ENCODE measurements around the gene CACNA1A. TPM values are rescaled to one million over a fixed set of nuclear protein-coding genes. Genes with fewer than 3 reads are reported as not detected.
"Not testable (repeated sequence)": the region's sequence is repeated elsewhere in the genome, so short reads cannot be mapped to it uniquely, and the experiment has no call there.

Gene CACNA1A
- total RNA-seq, 2 donors from 2014 or later = 0.27 to 2.3 TPM

GRCh38 chr19:13428352-13428751 lies 77.9 kb downstream of the CACNA1A start:
- H3K36me3 ChIP-seq = no peaks in the 10 kb centered on the region
- H3K4me1 ChIP-seq (ENCODE audit: control insufficient read depth in 1 of 2, low read depth in 2 of 2) = no peaks in the 10 kb centered on the region
- no peak overlapping the region for H3K4me3 ChIP-seq
- no peak overlapping the region for H3K27ac ChIP-seq
- no peaks in the 10 kb centered on the region for H3K27me3 ChIP-seq (replicated peaks; ENCODE audit: insufficient read depth)
- H3K9me3 ChIP-seq = no peaks in the 10 kb centered on the region
- DNase-seq (ENCODE audit: low spot score) (no peak), ATAC-seq (ENCODE audit: insufficient number of reproducible peaks, low FRiP score, low read depth) (no peak)
- no peak for TF ChIP-seq CTCF (IDR thresholded peaks at IDR 0.05)

DNA sequence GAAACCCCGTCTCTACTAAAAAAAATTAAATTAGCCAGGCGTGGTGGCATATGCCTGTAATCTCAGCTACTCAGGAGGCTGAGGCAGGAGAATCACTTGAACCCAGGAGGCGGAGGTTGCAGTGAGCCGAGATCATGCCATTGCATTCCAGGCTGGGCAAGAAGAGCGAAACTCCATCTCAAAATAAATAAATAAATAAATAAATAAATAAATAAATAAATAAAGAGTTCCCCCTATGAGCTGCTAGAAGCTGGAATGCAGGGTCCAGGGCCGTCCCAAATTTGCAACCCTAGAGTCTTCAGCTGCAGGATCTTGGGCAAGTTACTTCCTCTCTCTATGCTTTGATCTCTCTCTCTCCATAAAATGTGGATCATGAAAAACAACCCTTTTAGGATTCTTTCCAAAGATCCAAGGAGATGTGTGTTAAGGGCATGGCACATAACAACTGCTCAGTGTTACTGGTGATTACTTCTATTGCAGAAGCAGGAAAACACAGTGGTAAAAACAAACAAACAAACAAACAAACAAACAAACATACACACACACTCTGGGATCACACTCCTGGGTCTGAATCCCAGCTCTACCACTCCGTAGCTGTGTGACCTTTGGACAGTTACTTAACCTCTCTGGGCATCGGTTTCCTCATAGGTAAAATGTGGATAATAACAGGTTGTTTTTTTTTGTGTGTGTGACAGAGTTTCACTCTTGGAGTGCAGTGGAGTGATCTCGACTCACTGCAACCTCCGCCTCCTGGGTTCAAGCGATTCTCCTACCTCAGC lies 78.8 kb downstream of the CACNA1A start:
- no peak for TF ChIP-seq CTCF (IDR thresholded peaks at IDR 0.05)

DNA sequence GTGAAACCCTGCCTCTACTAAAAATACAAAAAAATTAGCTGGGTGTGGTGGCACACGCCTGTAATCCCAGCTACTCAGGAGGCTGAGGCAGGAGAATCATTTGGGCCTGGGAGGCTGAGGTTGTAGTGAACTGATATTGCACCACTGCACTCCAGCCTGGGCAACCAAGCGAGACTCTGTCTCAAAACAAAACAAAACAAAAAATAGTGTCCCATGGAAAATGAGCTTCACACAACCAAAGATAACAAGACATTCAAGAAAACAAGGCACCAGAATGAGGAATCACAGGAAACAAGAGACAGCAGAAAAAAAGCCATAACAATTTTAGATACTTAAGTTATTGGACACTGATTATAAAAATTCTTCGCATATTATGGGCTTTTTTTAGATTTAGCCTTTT lies 80.4 kb downstream of the CACNA1A start:
- not testable (repeated sequence) for H3K4me1 ChIP-seq (ENCODE audit: control insufficient read depth in 1 of 2, low read depth in 2 of 2); H3K9me3 ChIP-seq; H3K36me3 ChIP-seq; H3K27ac ChIP-seq; H3K27me3 ChIP-seq (replicated peaks; ENCODE audit: insufficient read depth); H3K4me3 ChIP-seq; DNase-seq (ENCODE audit: low spot score); ATAC-seq (ENCODE audit: insufficient number of reproducible peaks, low FRiP score, low read depth)

More for the DNA sequence above, 78.8 kb downstream of the CACNA1A start:
- Histone ChIP-seq H3K27me3 (replicated peaks; ENCODE audit: insufficient read depth) (no peaks in the 10 kb centered on the region), H3K9me3 (no peaks in the 10 kb centered on the region), H3K36me3 (no peaks in the 10 kb centered on the region), H3K27ac (no peak overlapping the region), H3K4me1 (ENCODE audit: control insufficient read depth in 1 of 2, low read depth in 2 of 2) (no peaks in the 10 kb centered on the region), H3K4me3 (no peak overlapping the region)
- ATAC-seq (ENCODE audit: insufficient number of reproducible peaks, low FRiP score, low read depth) = no peak
- no peak for DNase-seq (ENCODE audit: low spot score)

GRCh38 chr19:13425151-13425550 lies 81.1 kb downstream of the CACNA1A start:
- no peak for ATAC-seq (ENCODE audit: insufficient number of reproducible peaks, low FRiP score, low read depth)
- H3K9me3 ChIP-seq = peaks cover 5% of the 10 kb centered on the region

GRCh38 chr19:13420780-13421179 lies 85.5 kb downstream of the CACNA1A start:
- H3K9me3 ChIP-seq = peaks cover 5% of the 10 kb centered on the region
- H3K4me1 ChIP-seq (ENCODE audit: control insufficient read depth in 1 of 2, low read depth in 2 of 2) = no peaks in the 10 kb centered on the region
- ATAC-seq (ENCODE audit: insufficient number of reproducible peaks, low FRiP score, low read depth) (no peak), DNase-seq (ENCODE audit: low spot score) (no peak)
- H3K4me3 ChIP-seq = no peak overlapping the region
- no peak for TF ChIP-seq CTCF (IDR thresholded peaks at IDR 0.05)
- H3K27ac ChIP-seq = no peak overlapping the region
- no peaks in the 10 kb centered on the region for H3K27me3 ChIP-seq (replicated peaks; ENCODE audit: insufficient read depth)
- no peaks in the 10 kb centered on the region for H3K36me3 ChIP-seq

More at GRCh38 chr19:13425151-13425550, 81.1 kb downstream of the CACNA1A start:
- Histone ChIP-seq H3K4me1 (ENCODE audit: control insufficient read depth in 1 of 2, low read depth in 2 of 2) (no peaks in the 10 kb centered on the region), H3K27ac (no peak overlapping the region), H3K36me3 (no peaks in the 10 kb centered on the region), H3K4me3 (no peak overlapping the region), H3K27me3 (replicated peaks; ENCODE audit: insufficient read depth) (no peaks in the 10 kb centered on the region)
- no peak for TF ChIP-seq CTCF (IDR thresholded peaks at IDR 0.05)
- no peak for DNase-seq (ENCODE audit: low spot score)

DNA sequence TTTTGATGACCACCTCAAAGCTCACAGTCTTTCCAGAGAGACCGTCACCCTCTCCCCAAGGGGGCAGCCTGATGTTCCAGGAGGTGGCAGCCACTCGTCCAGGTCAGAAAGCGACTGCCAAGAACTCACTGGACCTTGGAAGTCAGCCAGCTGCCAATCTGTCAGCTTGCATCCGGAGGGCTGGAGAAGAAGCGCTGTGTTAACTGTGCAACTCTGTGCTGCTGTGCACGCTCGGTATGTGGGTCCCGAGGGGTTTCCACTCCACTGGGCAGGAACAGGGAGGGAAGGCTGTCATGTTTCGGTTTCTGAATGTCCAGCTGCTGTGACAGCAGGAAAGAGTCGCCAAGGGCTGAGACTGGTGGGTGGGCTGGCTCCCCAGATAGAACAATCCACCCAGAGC lies 89.2 kb downstream of the CACNA1A start:
- H3K4me3 ChIP-seq = no peak overlapping the region
- ATAC-seq (ENCODE audit: insufficient number of reproducible peaks, low FRiP score, low read depth) = no peak
- TF ChIP-seq CTCF (IDR thresholded peaks at IDR 0.05) = no peak

More for the DNA sequence above, 89.2 kb downstream of the CACNA1A start:
- H3K9me3 ChIP-seq = peaks cover 5% of the 10 kb centered on the region
- no peaks in the 10 kb centered on the region for H3K4me1 ChIP-seq (ENCODE audit: control insufficient read depth in 1 of 2, low read depth in 2 of 2)
- H3K27me3 ChIP-seq (replicated peaks; ENCODE audit: insufficient read depth) = no peaks in the 10 kb centered on the region
- no peak overlapping the region for H3K27ac ChIP-seq
- no peaks in the 10 kb centered on the region for H3K36me3 ChIP-seq
- no peak for DNase-seq (ENCODE audit: low spot score)

Measured in thoracic aorta (tissue), 2 donors.